OCI-LY7 (cell line): ENCODE results near the gene ASB8. TPM values are rescaled to one million over a fixed set of nuclear protein-coding genes. Genes with fewer than 3 reads are reported as not detected.

ENCODE experiments used
- BruUV-seq: library from RNA; stranded (reverse); fragments of 400-500 nt; replicated peaks from 2 replicates; lab custom pipeline; 2021; lab: Mats Ljungman, UMichigan
- CTCF ChIA-PET: fragments of 300-600 bp; sonication (Branson Sonifier 250); formaldehyde crosslinking; loops from one replicate; lab custom pipeline; 2022; ENCODE audit warnings: antibody characterized with exemption; ENCODE audit not compliant: unreplicated experiment; lab: Charles Lee
- POLR2A ChIA-PET: fragments of 300-600 bp; sonication (Branson Sonifier 250); formaldehyde crosslinking; loops from one replicate; lab custom pipeline; 2022; ENCODE audit warnings: antibody characterized with exemption; lab: Charles Lee
- DNase-seq: peaks from one replicate; pipeline ENCODE4 v3.0.0-alpha.2; 2015; ENCODE audit warnings: low spot score
- H2AFZ ChIP-seq: fragments of 200-600 bp; sonication (generic), shearing (Covaris generic); 2 replicates; pipeline ENCODE4 v1.6.1; 2014; ENCODE audit warnings: mild to moderate bottlenecking, antibody characterized with exemption, low read length, moderate library complexity
- H3K27ac ChIP-seq: fragments of 200-600 bp; sonication (generic); 2 replicates; pipeline ENCODE4 v1.5.1; 2014; ENCODE audit warnings: mixed run types, low read depth, mild to moderate bottlenecking, moderate library complexity, low read length, inconsistent platforms; ENCODE audit not compliant: poor library complexity, severe bottlenecking
- H3K36me3 ChIP-seq: fragments of 200-600 bp; sonication (generic); 2 replicates; pipeline ENCODE4 v1.6.1; 2014; ENCODE audit warnings: mild to moderate bottlenecking, antibody characterized with exemption, low read length, moderate library complexity, mixed read lengths; ENCODE audit not compliant: insufficient read depth
- H3K4me1 ChIP-seq: fragments of 200-600 bp; sonication (generic); 2 replicates; pipeline ENCODE4 v1.5.1; 2014; ENCODE audit warnings: mild to moderate bottlenecking, low read length; ENCODE audit not compliant: insufficient read depth, poor library complexity, severe bottlenecking
- H3K4me2 ChIP-seq: fragments of 200-600 bp; sonication (generic); 2 replicates; pipeline ENCODE4 v1.6.1; 2014; ENCODE audit warnings: mild to moderate bottlenecking, low read length
- H3K4me3 ChIP-seq: fragments of 200-600 bp; sonication (generic); 2 replicates; pipeline ENCODE4 v1.5.1; 2014; ENCODE audit warnings: mild to moderate bottlenecking, low read depth, low read length; ENCODE audit not compliant: poor library complexity, severe bottlenecking
- H3K79me2 ChIP-seq: fragments of 200-600 bp; sonication (generic); 2 replicates; pipeline ENCODE4 v1.6.1; 2016; ENCODE audit warnings: low read depth, mild to moderate bottlenecking, low read length, moderate library complexity, mixed read lengths; ENCODE audit not compliant: insufficient read depth
- H3K9me2 ChIP-seq: fragments of 200-600 bp; sonication (generic); 2 replicates; pipeline ENCODE4 v1.6.1; 2016; ENCODE audit warnings: mild to moderate bottlenecking, low read length, mixed read lengths; ENCODE audit not compliant: insufficient read depth
- H3K9me3 ChIP-seq: fragments of 200-600 bp; sonication (generic); 2 replicates; pipeline ENCODE4 v1.6.1; 2014; ENCODE audit warnings: mild to moderate bottlenecking, mixed run types, low read length, mixed read lengths
- H4K20me1 ChIP-seq: fragments of 200-600 bp; sonication (generic); 2 replicates; pipeline ENCODE4 v1.6.1; 2014; ENCODE audit warnings: mild to moderate bottlenecking, antibody characterized with exemption, low read length, moderate library complexity, mixed read lengths; ENCODE audit not compliant: insufficient read depth
- CTCF ChIP-seq: fragments of 200-600 bp; sonication (generic); conservative IDR thresholded peaks from 2 replicates; pipeline ENCODE4 v1.5.1; 2014; ENCODE audit warnings: mild to moderate bottlenecking, antibody characterized with exemption, low read length, moderate library complexity, mixed read lengths
- EZH2phosphoT487 ChIP-seq: fragments of 200-600 bp; sonication (generic); IDR thresholded peaks from 2 replicates; pipeline ENCODE4 v1.6.1; 2018; ENCODE audit warnings: low read depth, borderline replicate concordance, mild to moderate bottlenecking, mixed run types, antibody characterized with exemption, low read length, moderate library complexity, mixed read lengths
- intact Hi-C: fragments of 100-400 bp; cut with micrococcal nuclease; formaldehyde crosslinking; loops from one replicate; pipeline ENCODE4 v1.10.0; 2022; ENCODE audit not compliant: unreplicated experiment
- total RNA-seq, 2 experiments: library from RNA; depleted of rRNA in 1 of 2; stranded (reverse); fragments of >200 nt in 1 of 2; shearing (Covaris generic) in 1 of 2; gene quantifications; 2 replicates each; pipeline ENCODE4 v1.2.3, GENCODE V29; 2014 to 2022

The ASB8 gene
- total RNA-seq, 2 experiments from 2014 or later: 26.6 to 41.5 TPM

GRCh38 chr12:48165089-48165981, 8.0 kb upstream of the ASB8 start:
- H2AFZ ChIP-seq: no peak overlapping the region
- H3K79me2 ChIP-seq: no peaks in the 10 kb centered on the region
- no peaks in the 10 kb centered on the region for H3K36me3 ChIP-seq
- no peaks in the 10 kb centered on the region for H3K9me2 ChIP-seq
- H3K4me2 ChIP-seq: no peak overlapping the region
- ChIA-PET POLR2A (no interaction called here), CTCF (interaction anchor here (0.7 kb wide), 1 partner anchor 33 kb away, joined by 3 read pairs; no protein-coding TSS in a partner anchor)
- no peaks in the 10 kb centered on the region for H3K4me1 ChIP-seq
- intact Hi-C loops: loop anchor here (1.0 to 2.0 kb wide), 2 partner anchors 81 to 202 kb away; partner anchors contain the start of gene TMEM106C
- H4K20me1 ChIP-seq: no peaks in the 10 kb centered on the region
- BruUV-seq: no TSS peak
- no peaks in the 10 kb centered on the region for H3K9me3 ChIP-seq
- no peak overlapping the region for H3K4me3 ChIP-seq
- peak; percentile 76 for DNase-seq
- TF ChIP-seq EZH2phosphoT487 (no peak), CTCF (peak; percentile 98)
- no peak overlapping the region for H3K27ac ChIP-seq

- H3K4me3 ChIP-seq: no peak overlapping the region
- DNase-seq: no peak
- no peaks in the 10 kb centered on the region for H3K36me3 ChIP-seq
- CTCF ChIA-PET: no interaction called here
- POLR2A ChIA-PET: no interaction called here
- H3K79me2 ChIP-seq: no peaks in the 10 kb centered on the region
- no peak for TF ChIP-seq CTCF
- no TSS peak for BruUV-seq
- no peaks in the 10 kb centered on the region for H4K20me1 ChIP-seq
- intact Hi-C loops: loop anchor here (2.0 kb wide), 1 partner anchor 80 kb away; no protein-coding TSS in a partner anchor
- no peak overlapping the region for H3K27ac ChIP-seq
- no peak overlapping the region for H3K4me2 ChIP-seq
- no peaks in the 10 kb centered on the region for H3K4me1 ChIP-seq
- no peaks in the 10 kb centered on the region for H3K9me2 ChIP-seq
- H3K9me3 ChIP-seq: no peaks in the 10 kb centered on the region
- H2AFZ ChIP-seq: no peak overlapping the region
Measured at GRCh38 chr12:48164451-48164850, 7.1 kb upstream of the ASB8 start.
